Transverse colon (tissue), 3 donors: Measurements from ENCODE around the gene CRACDL.

Experiments used
- EP300 ChIP-seq: sonication (generic); formaldehyde crosslinking; IDR thresholded peaks from one replicate; pipeline ENCODE4 v1.6.1; 2017; ENCODE audit warnings: antibody characterized with exemption, low read depth
- POLR2A ChIP-seq: fragments of 450-650 bp; IDR thresholded peaks from one replicate; pipeline ENCODE4 v1.6.1; 2016; ENCODE audit warnings: antibody characterized with exemption, mild to moderate bottlenecking, moderate library complexity
- TF ChIP-seq, protein P1 (sequence below), 5 experiments: fragments of 200-600 bp in 3 of 5; fragments of 450-650 bp in 2 of 5; sonication (generic) in 3 of 5; IDR thresholded peaks; 1 replicate in 2 of 5; 2 replicates in 3 of 5; pipeline ENCODE4 v1.5.1; 2016 to 2017; ENCODE audit warnings: antibody characterized with exemption in 5 of 5, inconsistent platforms in 3 of 5, mild to moderate bottlenecking in 2 of 5, moderate library complexity in 1 of 5

DNA sequence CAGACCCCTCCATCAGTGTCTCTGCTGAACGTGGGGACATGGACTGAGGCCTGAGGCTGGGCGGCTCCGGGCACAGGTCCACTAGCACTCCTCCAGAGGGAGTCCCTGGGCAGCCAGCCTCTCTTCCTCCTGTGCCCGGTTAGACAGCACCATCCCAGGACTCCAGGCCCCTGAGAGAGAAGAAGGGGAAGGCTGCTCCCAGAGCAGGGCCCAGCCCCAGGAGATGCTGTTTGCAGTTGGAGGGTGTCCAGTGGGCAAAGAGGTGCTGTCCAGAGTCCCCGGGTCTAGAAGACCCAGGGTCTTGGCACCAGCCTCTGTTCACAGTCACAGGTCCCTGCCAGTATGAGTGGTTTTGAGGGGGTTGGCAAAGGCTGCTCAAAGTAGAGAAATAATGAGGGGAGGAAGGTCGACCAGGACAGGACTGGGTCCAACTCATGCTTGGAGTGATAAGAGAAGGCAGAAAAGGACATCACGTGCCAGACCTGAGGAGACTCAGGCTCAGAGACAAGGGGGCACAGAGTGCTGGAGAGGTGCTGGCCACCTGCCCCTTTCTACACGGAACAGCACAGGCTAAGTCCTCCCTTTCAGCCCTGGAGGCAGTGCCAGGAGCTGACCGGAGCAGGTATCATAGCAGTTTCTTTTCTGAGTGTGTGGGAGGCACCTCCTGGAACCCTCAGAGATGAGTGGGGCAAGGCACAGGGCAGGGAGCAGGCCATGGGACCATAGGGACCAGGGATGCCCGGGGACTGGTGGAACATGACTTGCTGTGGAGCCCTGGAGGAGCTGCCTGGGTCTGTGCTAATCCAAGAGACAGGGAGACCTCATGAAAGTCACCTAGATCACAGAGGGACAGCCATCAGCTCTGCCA lies 21.1 kb downstream of the CRACDL start:
- TF ChIP-seq EP300 (no peak), POLR2A (no peak)
- TF ChIP-seq, protein P1, sequence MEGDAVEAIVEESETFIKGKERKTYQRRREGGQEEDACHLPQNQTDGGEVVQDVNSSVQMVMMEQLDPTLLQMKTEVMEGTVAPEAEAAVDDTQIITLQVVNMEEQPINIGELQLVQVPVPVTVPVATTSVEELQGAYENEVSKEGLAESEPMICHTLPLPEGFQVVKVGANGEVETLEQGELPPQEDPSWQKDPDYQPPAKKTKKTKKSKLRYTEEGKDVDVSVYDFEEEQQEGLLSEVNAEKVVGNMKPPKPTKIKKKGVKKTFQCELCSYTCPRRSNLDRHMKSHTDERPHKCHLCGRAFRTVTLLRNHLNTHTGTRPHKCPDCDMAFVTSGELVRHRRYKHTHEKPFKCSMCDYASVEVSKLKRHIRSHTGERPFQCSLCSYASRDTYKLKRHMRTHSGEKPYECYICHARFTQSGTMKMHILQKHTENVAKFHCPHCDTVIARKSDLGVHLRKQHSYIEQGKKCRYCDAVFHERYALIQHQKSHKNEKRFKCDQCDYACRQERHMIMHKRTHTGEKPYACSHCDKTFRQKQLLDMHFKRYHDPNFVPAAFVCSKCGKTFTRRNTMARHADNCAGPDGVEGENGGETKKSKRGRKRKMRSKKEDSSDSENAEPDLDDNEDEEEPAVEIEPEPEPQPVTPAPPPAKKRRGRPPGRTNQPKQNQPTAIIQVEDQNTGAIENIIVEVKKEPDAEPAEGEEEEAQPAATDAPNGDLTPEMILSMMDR (IDR thresholded peaks at IDR 0.05), result no peak
